NCI-H345 (cell line): ENCODE measurements around the gene AKAP17A.
"Not testable (repeated sequence)": the region's sequence is repeated elsewhere in the genome, so short reads cannot be mapped to it uniquely, and the experiment has no call there.

Source experiments
- DNase-seq: peaks from one replicate; lab custom pipeline; 2025; lab: John Stamatoyannopoulos, UW

The AKAP17A gene

GRCh38 chrX:1602299-1602698 lies 10.9 kb downstream of the AKAP17A start:
- no peak for DNase-seq

- no peak for DNase-seq
These were observed 15.1 kb downstream of the AKAP17A start for GRCh38 chrX:1606496-1606895.

GRCh38 chrX:1609311-1609710 lies 17.9 kb downstream of the AKAP17A start:
- no peak for DNase-seq

GRCh38 chrX:1609762-1610161 lies 18.4 kb downstream of the AKAP17A start:
- DNase-seq: no peak

GRCh38 chrX:1610166-1610565 lies 18.8 kb downstream of the AKAP17A start:
- DNase-seq: no peak

- no peak for DNase-seq
These were observed 19.3 kb downstream of the AKAP17A start for GRCh38 chrX:1610736-1611135.

GRCh38 chrX:1612641-1613286 lies 21.4 kb downstream of the AKAP17A start:
- DNase-seq: no peak

- DNase-seq: no peak
These were observed 23.5 kb downstream of the AKAP17A start, which contains the start of gene ASMT for GRCh38 chrX:1614927-1615326. TSS of gene ASMT (plus strand) at chrX:1615059. CDS start at chrX:1615200, 141 bp downstream.

- no peak for DNase-seq
These were observed 27.3 kb downstream of the AKAP17A start for GRCh38 chrX:1618689-1619088.

GRCh38 chrX:1623691-1624090 lies 32.3 kb downstream of the AKAP17A start:
- DNase-seq: no peak

GRCh38 chrX:1624158-1624860 lies 32.9 kb downstream of the AKAP17A start:
- DNase-seq: not testable (repeated sequence)

- not testable (repeated sequence) for DNase-seq
These were observed 33.4 kb downstream of the AKAP17A start for GRCh38 chrX:1624861-1625215.

GRCh38 chrX:1629244-1629643 lies 37.8 kb downstream of the AKAP17A start:
- no peak for DNase-seq

GRCh38 chrX:1646009-1646408 lies 54.6 kb downstream of the AKAP17A start:
- DNase-seq: no peak

GRCh38 chrX:1649621-1650020 lies 58.2 kb downstream of the AKAP17A start:
- DNase-seq: no peak
